Stimulated activated CD4-positive, alpha-beta T cell treated with anti-CD3 and anti-CD28 coated beads, Interleukin-1b, Interleukin-23, amount 100 ng/mL, for 48 hours (primary cell): ENCODE measurements around the gene PLCH2.

Experiments used
- DNase-seq: peaks from one replicate; pipeline ENCODE4 v3.0.0-alpha.2; 2020

The PLCH2 gene

GRCh38 chr1:2516124-2516523 is 40.0 kb downstream of the PLCH2 start:
- DNase-seq = no peak

GRCh38 chr1:2516946-2517345 is 40.9 kb downstream of the PLCH2 start:
- DNase-seq = no peak

- no peak for DNase-seq
Observed at GRCh38 chr1:2517966-2518365, 41.9 kb downstream of the PLCH2 start.

GRCh38 chr1:2518528-2518927 is 42.4 kb downstream of the PLCH2 start:
- DNase-seq = no peak

GRCh38 chr1:2519029-2519685 is 43.1 kb downstream of the PLCH2 start:
- no peak for DNase-seq

- DNase-seq = no peak
Observed at GRCh38 chr1:2519729-2520128, 43.6 kb downstream of the PLCH2 start.

GRCh38 chr1:2520206-2520605 is 44.1 kb downstream of the PLCH2 start:
- no peak for DNase-seq

GRCh38 chr1:2520806-2521205 is 44.7 kb downstream of the PLCH2 start:
- no peak for DNase-seq

GRCh38 chr1:2522230-2522629 is 46.1 kb downstream of the PLCH2 start:
- no peak for DNase-seq

- no peak for DNase-seq
Observed at GRCh38 chr1:2523191-2523890, 47.3 kb downstream of the PLCH2 start.

GRCh38 chr1:2523891-2524609 is 48.0 kb downstream of the PLCH2 start:
- DNase-seq = no peak

GRCh38 chr1:2525572-2525919 is 49.5 kb downstream of the PLCH2 start:
- no peak for DNase-seq

- peak; percentile 90 for DNase-seq
Observed at GRCh38 chr1:2525920-2526823, 50.1 kb downstream of the PLCH2 start, which contains the start of gene PANK4. Gene PANK4 (minus strand): TSS chr1:2526596. CDS start chr1:2526587, 9 bp downstream.

GRCh38 chr1:2526824-2527555 is 50.9 kb downstream of the PLCH2 start:
- peak; percentile 79 for DNase-seq

GRCh38 chr1:2527556-2527860 is 51.4 kb downstream of the PLCH2 start:
- DNase-seq = no peak

- DNase-seq = no peak
Observed at GRCh38 chr1:2528016-2528415, 51.9 kb downstream of the PLCH2 start.

- DNase-seq = no peak
Observed at GRCh38 chr1:2528611-2528965, 52.5 kb downstream of the PLCH2 start.

GRCh38 chr1:2528966-2529783 is 53.1 kb downstream of the PLCH2 start:
- no peak for DNase-seq

- DNase-seq = no peak
Observed at GRCh38 chr1:2529784-2530512, 53.9 kb downstream of the PLCH2 start, which contains the start of gene HES5. Gene HES5 (minus strand): TSS chr1:2530263. CDS start chr1:2530164, 99 bp downstream.

GRCh38 chr1:2530513-2531361 is 54.6 kb downstream of the PLCH2 start:
- DNase-seq = no peak
